Adrenal gland (tissue), 5 donors: ENCODE results near the gene LRRC10B.

Experiments used
- CTCF ChIP-seq, 6 experiments: fragments of 450-650 bp in 4 of 6; fragments of 200-600 bp in 2 of 6; sonication (generic) in 1 of 6; IDR thresholded peaks; 1 replicate in 5 of 6; 2 replicates in 1 of 6; pipeline versions ENCODE4 v1.5.1 to v1.8.0; 2016 to 2021; ENCODE audit warnings: antibody characterized with exemption in 6 of 6, mild to moderate bottlenecking in 2 of 6, moderate library complexity in 1 of 6
- POLR2A ChIP-seq, 2 donors: fragments of 450-650 bp; IDR thresholded peaks; one replicate each; pipeline ENCODE4 v1.6.1; 2017; ENCODE audit warnings: antibody characterized with exemption in 2 of 2, mild to moderate bottlenecking in 2 of 2, moderate library complexity in 1 of 2
- donor health status: DM: no; HTN: no; CAD: no.

DNA sequence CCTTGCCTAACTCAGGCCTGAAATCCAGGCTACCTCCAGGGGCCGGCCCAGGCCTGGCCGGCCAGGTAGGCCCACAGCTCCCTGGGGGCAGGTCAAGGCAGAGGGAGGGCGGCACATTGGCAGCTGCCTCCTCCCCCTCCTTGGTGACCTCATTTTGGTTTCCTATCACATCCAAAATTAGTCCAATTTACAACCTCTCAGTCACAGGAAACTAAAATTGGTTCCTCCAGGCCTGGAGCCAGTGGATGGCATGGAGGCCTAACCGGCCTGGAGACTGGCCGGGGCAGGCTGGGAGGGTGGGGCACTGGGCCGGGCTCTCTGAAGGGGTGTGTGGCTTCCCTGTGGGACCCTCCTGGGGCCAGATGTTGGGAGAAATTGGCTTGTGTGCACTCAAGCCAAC, 35.9 kb downstream of the LRRC10B start:
- TF ChIP-seq POLR2A (IDR thresholded peaks at IDR 0.05): no peak
- no peak for TF ChIP-seq CTCF (IDR thresholded peaks at IDR 0.05)
